Panc1 (cell line): ENCODE data around the gene ZNF428.
"Not testable (repeated sequence)": the region's sequence is repeated elsewhere in the genome, so short reads cannot be mapped to it uniquely, and the experiment has no call there.

Experiments used
- POLR2AphosphoS5 ChIP-seq: IDR thresholded peaks from 2 replicates; pipeline ENCODE4 v1.6.1; 2012; ENCODE audit warnings: mild to moderate bottlenecking, low read depth, low read length, moderate library complexity
- SIN3A ChIP-seq: IDR thresholded peaks from 2 replicates; pipeline ENCODE4 v1.6.1; 2012; ENCODE audit warnings: low read depth, mild to moderate bottlenecking, low read length, moderate library complexity, borderline replicate concordance; ENCODE audit not compliant: insufficient read depth
- TCF7L2 ChIP-seq: IDR thresholded peaks from 2 replicates; pipeline ENCODE4 v1.6.1; 2011; ENCODE audit warnings: mild to moderate bottlenecking, low read depth, low read length, inconsistent platforms
- TF ChIP-seq, protein P1 (sequence below), 2 experiments: IDR thresholded peaks; 2 replicates each; pipeline ENCODE4 v1.6.1; 2011 to 2012; ENCODE audit warnings: low read depth in 2 of 2, control low read depth in 1 of 2, low read length in 1 of 2, mild to moderate bottlenecking in 1 of 2, moderate library complexity in 1 of 2; ENCODE audit not compliant: insufficient read depth in 1 of 2
- TF ChIP-seq, protein P2 (sequence below): fragments of 450-650 bp; IDR thresholded peaks from 2 replicates; pipeline ENCODE4 v1.5.1; 2017; ENCODE audit warnings: mild to moderate bottlenecking

DNA sequence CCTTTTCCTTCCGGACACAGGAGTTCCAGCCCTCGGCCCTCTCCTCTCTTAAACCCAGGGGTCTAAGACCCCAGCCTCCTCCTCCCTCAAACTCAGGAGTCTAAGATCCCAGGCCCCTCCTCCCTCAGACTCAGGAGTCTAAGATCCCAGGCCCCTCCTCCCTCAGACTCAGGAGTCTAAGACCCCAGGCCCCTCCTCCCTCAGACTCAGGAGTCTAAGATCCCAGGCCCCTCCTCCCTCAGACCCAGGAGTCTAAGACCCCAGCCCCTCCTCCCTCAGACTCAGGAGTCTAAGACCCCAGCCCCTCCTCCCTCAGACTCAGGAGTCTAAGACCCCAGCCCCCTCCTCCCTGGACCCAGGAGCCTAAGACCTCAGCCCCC, 16.1 kb upstream of the ZNF428 start:
- TF ChIP-seq, protein P1, sequence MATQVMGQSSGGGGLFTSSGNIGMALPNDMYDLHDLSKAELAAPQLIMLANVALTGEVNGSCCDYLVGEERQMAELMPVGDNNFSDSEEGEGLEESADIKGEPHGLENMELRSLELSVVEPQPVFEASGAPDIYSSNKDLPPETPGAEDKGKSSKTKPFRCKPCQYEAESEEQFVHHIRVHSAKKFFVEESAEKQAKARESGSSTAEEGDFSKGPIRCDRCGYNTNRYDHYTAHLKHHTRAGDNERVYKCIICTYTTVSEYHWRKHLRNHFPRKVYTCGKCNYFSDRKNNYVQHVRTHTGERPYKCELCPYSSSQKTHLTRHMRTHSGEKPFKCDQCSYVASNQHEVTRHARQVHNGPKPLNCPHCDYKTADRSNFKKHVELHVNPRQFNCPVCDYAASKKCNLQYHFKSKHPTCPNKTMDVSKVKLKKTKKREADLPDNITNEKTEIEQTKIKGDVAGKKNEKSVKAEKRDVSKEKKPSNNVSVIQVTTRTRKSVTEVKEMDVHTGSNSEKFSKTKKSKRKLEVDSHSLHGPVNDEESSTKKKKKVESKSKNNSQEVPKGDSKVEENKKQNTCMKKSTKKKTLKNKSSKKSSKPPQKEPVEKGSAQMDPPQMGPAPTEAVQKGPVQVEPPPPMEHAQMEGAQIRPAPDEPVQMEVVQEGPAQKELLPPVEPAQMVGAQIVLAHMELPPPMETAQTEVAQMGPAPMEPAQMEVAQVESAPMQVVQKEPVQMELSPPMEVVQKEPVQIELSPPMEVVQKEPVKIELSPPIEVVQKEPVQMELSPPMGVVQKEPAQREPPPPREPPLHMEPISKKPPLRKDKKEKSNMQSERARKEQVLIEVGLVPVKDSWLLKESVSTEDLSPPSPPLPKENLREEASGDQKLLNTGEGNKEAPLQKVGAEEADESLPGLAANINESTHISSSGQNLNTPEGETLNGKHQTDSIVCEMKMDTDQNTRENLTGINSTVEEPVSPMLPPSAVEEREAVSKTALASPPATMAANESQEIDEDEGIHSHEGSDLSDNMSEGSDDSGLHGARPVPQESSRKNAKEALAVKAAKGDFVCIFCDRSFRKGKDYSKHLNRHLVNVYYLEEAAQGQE (IDR thresholded peaks at IDR 0.05; ENCODE audit: insufficient read depth in 1 of 2, low read depth in 2 of 2, low read length in 1 of 2), result not testable (repeated sequence)
- TF ChIP-seq, protein P2, sequence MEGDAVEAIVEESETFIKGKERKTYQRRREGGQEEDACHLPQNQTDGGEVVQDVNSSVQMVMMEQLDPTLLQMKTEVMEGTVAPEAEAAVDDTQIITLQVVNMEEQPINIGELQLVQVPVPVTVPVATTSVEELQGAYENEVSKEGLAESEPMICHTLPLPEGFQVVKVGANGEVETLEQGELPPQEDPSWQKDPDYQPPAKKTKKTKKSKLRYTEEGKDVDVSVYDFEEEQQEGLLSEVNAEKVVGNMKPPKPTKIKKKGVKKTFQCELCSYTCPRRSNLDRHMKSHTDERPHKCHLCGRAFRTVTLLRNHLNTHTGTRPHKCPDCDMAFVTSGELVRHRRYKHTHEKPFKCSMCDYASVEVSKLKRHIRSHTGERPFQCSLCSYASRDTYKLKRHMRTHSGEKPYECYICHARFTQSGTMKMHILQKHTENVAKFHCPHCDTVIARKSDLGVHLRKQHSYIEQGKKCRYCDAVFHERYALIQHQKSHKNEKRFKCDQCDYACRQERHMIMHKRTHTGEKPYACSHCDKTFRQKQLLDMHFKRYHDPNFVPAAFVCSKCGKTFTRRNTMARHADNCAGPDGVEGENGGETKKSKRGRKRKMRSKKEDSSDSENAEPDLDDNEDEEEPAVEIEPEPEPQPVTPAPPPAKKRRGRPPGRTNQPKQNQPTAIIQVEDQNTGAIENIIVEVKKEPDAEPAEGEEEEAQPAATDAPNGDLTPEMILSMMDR, result not testable (repeated sequence)
- TF ChIP-seq SIN3A, POLR2AphosphoS5, TCF7L2: not testable (repeated sequence)
